K562 (cell line): ENCODE measurements around the gene PNMA8A. TPM values are rescaled to one million over a fixed set of nuclear protein-coding genes. Genes with fewer than 3 reads are reported as not detected.

ENCODE experiments used
- ATAC-seq: fragments of 200-7000 bp; cut with Tn5 transposase; 3 replicates; pipeline ENCODE4 v1.9.1; 2020; ENCODE audit warnings: moderate library complexity
- BruUV-seq: library from RNA; stranded (reverse); fragments of 400-500 nt; replicated peaks from 2 replicates; lab custom pipeline; 2021; lab: Mats Ljungman, UMichigan
- CTCF ChIA-PET: fragments of 300-600 bp; formaldehyde crosslinking; extraction: SDS; loops from one replicate; lab custom pipeline; 2021; ENCODE audit warnings: low intra/inter-chr PET ratio; lab: Yijun Ruan, JAX
- POLR2A ChIA-PET: fragments of 300-600, 350-650 bp; sonication (Branson Sonifier 250); formaldehyde crosslinking; extraction: SDS; loops from one replicate; lab custom pipeline; 2021; ENCODE audit warnings: antibody characterized with exemption, inconsistent platforms; lab: Yijun Ruan, JAX
- DNase-seq, 4 experiments: peaks; one replicate each; pipeline versions ENCODE4 v3.0.0 to v3.0.0-alpha.2; 2011 to 2018; ENCODE audit warnings: low spot score in 3 of 4, mixed read lengths in 3 of 4; ENCODE audit errors: extremely low read depth in 1 of 4
- FAIRE-seq: peaks from 2 replicates; lab custom pipeline; 2011; peaks lifted over from hg19 to GRCh38; lab: Jason Lieb, UNC
- H2AFZ ChIP-seq: 2 replicates; pipeline ENCODE4 v1.6.0; 2011; ENCODE audit warnings: low read depth, low read length, control low read depth, inconsistent platforms
- H3K27ac ChIP-seq: fragments of 200-600 bp; 3 replicates; pipeline ENCODE4 v1.8.0; 2011; ENCODE audit warnings: low read depth, mild to moderate bottlenecking, control low read depth, inconsistent platforms, low read length, moderate library complexity, mixed read lengths; ENCODE audit errors: extremely low read depth
- H3K27me3 ChIP-seq, 2 experiments: fragments of 300-600 bp in 1 of 2; 2 replicates in 1 of 2; 3 replicates in 1 of 2; pipeline versions ENCODE4 v1.6.0 to v1.8.0; 2011; ENCODE audit warnings: inconsistent platforms in 2 of 2, low read length in 2 of 2, mild to moderate bottlenecking in 1 of 2, mixed read lengths in 1 of 2, moderate library complexity in 1 of 2; ENCODE audit not compliant: control insufficient read depth in 2 of 2, insufficient read depth in 2 of 2
- H3K36me3 ChIP-seq: fragments of 300-600 bp; 3 replicates; pipeline ENCODE4 v1.8.0; 2011; ENCODE audit warnings: mild to moderate bottlenecking, low read length, inconsistent platforms; ENCODE audit not compliant: control insufficient read depth, insufficient read depth
- H3K4me1 ChIP-seq, 2 experiments: fragments of 200-600 bp in 1 of 2; replicated peaks in 1 of 2; 2 replicates in 1 of 2; 3 replicates in 1 of 2; pipeline versions ENCODE4 v1.5.1 to v1.8.0; 2011; ENCODE audit warnings: inconsistent platforms in 2 of 2, low read length in 2 of 2, mild to moderate bottlenecking in 1 of 2, mixed read lengths in 1 of 2, moderate library complexity in 1 of 2; ENCODE audit not compliant: control insufficient read depth in 2 of 2, insufficient read depth in 2 of 2
- H3K4me2 ChIP-seq: 2 replicates; pipeline ENCODE4 v1.6.1; 2011; ENCODE audit warnings: low read length, control low read depth, inconsistent platforms, mixed read lengths; ENCODE audit not compliant: insufficient read depth
- H3K4me3 ChIP-seq: fragments of 200-600 bp; sonication (generic), shearing (Covaris generic); 2 replicates; pipeline ENCODE4 v1.5.1; 2016; ENCODE audit warnings: control low read depth, inconsistent platforms
- H3K79me2 ChIP-seq: fragments of 200-600 bp; 3 replicates; pipeline ENCODE4 v1.8.0; 2011; ENCODE audit warnings: low read length, inconsistent platforms; ENCODE audit not compliant: control insufficient read depth, insufficient read depth
- H3K9ac ChIP-seq, 2 experiments: 2 replicates each; pipeline versions ENCODE4 v1.6.0 to v1.6.1; 2011; ENCODE audit warnings: low read depth in 2 of 2, low read length in 2 of 2, control low read depth in 1 of 2, inconsistent platforms in 1 of 2, mild to moderate bottlenecking in 1 of 2, mixed read lengths in 1 of 2; ENCODE audit not compliant: insufficient read depth in 1 of 2
- H3K9me1 ChIP-seq: one replicate; pipeline ENCODE4 v1.6.0; 2011; ENCODE audit warnings: inconsistent platforms, mild to moderate bottlenecking, low read length, moderate library complexity; ENCODE audit not compliant: control insufficient read depth, insufficient read depth
- H3K9me3 ChIP-seq: replicated peaks from 2 replicates; pipeline ENCODE4 v1.5.1; 2011; ENCODE audit warnings: low read depth, low read length, inconsistent platforms; ENCODE audit not compliant: control insufficient read depth, insufficient read depth
- H4K20me1 ChIP-seq: replicated peaks from 2 replicates; pipeline ENCODE4 v1.6.1; 2011; ENCODE audit warnings: low read length, inconsistent platforms, mixed read lengths; ENCODE audit not compliant: control insufficient read depth, insufficient read depth
- ARNT ChIP-seq, 2 experiments: fragments of 450-650 bp; IDR thresholded peaks; 2 replicates each; pipeline ENCODE4 v1.6.1; 2016; ENCODE audit warnings: mild to moderate bottlenecking in 1 of 2
- ATF3 ChIP-seq, 2 experiments: fragments of 450-650 bp in 1 of 2; sonication (generic) in 1 of 2; formaldehyde crosslinking in 1 of 2; IDR thresholded peaks in 1 of 2; conservative IDR thresholded peaks in 1 of 2; 2 replicates each; pipeline versions ENCODE4 v1.6.1 to v1.8.1; 2016 to 2023; ENCODE audit warnings: mild to moderate bottlenecking in 2 of 2, moderate library complexity in 2 of 2, inconsistent platforms in 1 of 2, missing genetic modification reagents in 1 of 2
- NFIC ChIP-seq: fragments of 450-650 bp; IDR thresholded peaks from 2 replicates; pipeline ENCODE4 v1.6.1; 2017; ENCODE audit warnings: mild to moderate bottlenecking, inconsistent platforms
- NR4A1 ChIP-seq, 2 experiments: fragments of 250-450 bp in 1 of 2; fragments of 450-650 bp in 1 of 2; sonication (Bioruptor Pico) in 1 of 2; IDR thresholded peaks; 2 replicates each; pipeline versions ENCODE4 v1.4.0 to v1.6.1; 2016 to 2020; ENCODE audit warnings: mild to moderate bottlenecking in 2 of 2, missing compliant biosample characterization in 1 of 2, missing genetic modification characterization in 1 of 2, moderate library complexity in 1 of 2
- PHF21A ChIP-seq: fragments of 450-650 bp; IDR thresholded peaks from 2 replicates; pipeline ENCODE4 v1.6.1; 2017; ENCODE audit warnings: low read depth, borderline replicate concordance
- RCOR1 ChIP-seq, 2 experiments: IDR thresholded peaks; 2 replicates each; pipeline ENCODE4 v1.6.1; 2012; ENCODE audit warnings: low read depth in 2 of 2, low read length in 2 of 2, borderline replicate concordance in 1 of 2, improper control_type of control experiment in 1 of 2
- RUNX1 ChIP-seq: sonication (generic); IDR thresholded peaks from 2 replicates; pipeline ENCODE4 v1.6.1; 2016; ENCODE audit warnings: antibody characterized with exemption, low read depth
- XRCC4 ChIP-seq: IDR thresholded peaks from one replicate; pipeline ENCODE4 v1.6.1; 2011; ENCODE audit not compliant: insufficient read depth, insufficient read length; ENCODE audit errors: extremely low read depth
- ZBTB5 ChIP-seq: fragments of 450-650 bp; IDR thresholded peaks from 2 replicates; pipeline ENCODE4 v1.6.1; 2017; ENCODE audit warnings: antibody characterized with exemption
- WGBS: fragments of 100-300 bp; shearing (Covaris generic); methylation state at CpG from one replicate; pipeline ENCODE4 v1.1.6; 2016; ENCODE audit warnings: low coverage, mixed read lengths; ENCODE audit not compliant: insufficient coverage; ENCODE audit errors: missing lambda C conversion rate; 5-methylcytosine and 5-hydroxymethylcytosine counted together
- in situ Hi-C: fragments of 300-500 bp; cut with MboI; formaldehyde crosslinking; loops from 4 replicates; pipeline ENCODE4 v1.15.0; 2018; ENCODE audit warnings: inconsistent platforms, mixed read lengths
- intact Hi-C: fragments of 100-400 bp; cut with micrococcal nuclease; formaldehyde crosslinking; loops from 2 replicates; pipeline ENCODE4 v1.14.2; 2022
- polyA plus RNA-seq, 8 experiments: library from polyadenylated mRNA; depleted of rRNA in 4 of 8; stranded (reverse) in 5 of 8; unstranded in 3 of 8; fragments of >200 nt; fragmentation: Nextera tagmentation in 2 of 8; fragmentation: Illumina TruSeq in 1 of 8; extraction: Ambion mirVana in 2 of 8; extraction: Trizol in 1 of 8; gene quantifications; 2 replicates each; pipeline versions ENCODE4 v1.2.1 to v1.2.3, GENCODE V29; 2011 to 2014; ENCODE audit warnings: inconsistent platforms in 1 of 8, missing spikeins in 1 of 8
- total RNA-seq, 7 experiments: library from RNA; depleted of rRNA in 6 of 7; stranded (reverse); fragments of >200 nt in 6 of 7; fragmentation: Illumina TruSeq in 2 of 7; extraction: Trizol in 2 of 7; gene quantifications; 2 replicates each; pipeline versions ENCODE4 v1.2.1 to v1.2.3, GENCODE V29; 2011 to 2021; ENCODE audit warnings: low replicate concordance in 1 of 7

The PNMA8A gene
- total and polyA plus RNA-seq, 9 of the 15 experiments (the other 6 are each of a cell fraction or from before 2014, with no cell fraction given): 6.6 to 23.8 (median 14.9) TPM

- in situ Hi-C loops: no loop called here
- H2AFZ ChIP-seq: no peak overlapping the region
- TF ChIP-seq NFIC (peak; percentile 50; the same call in 1 of the 2 replicates), NR4A1 (CRISPR knock-in tag; IDR thresholded peaks at IDR 0.05) (no peak), NR4A1 (tag; IDR thresholded peaks at IDR 0.05) (no peak), ARNT (IDR thresholded peaks at IDR 0.05) (no peak), PHF21A (peak; percentile 49; the same call in 1 of the 2 replicates), XRCC4 (no peak), RUNX1 (no peak), ATF3 (IDR thresholded peaks at IDR 0.05) (peak; percentile 10; the same call in 1 of the 2 replicates), ATF3 (CRISPR knock-in tag; conservative IDR thresholded peaks at IDR 0.05) (no peak), ZBTB5 (no peak), RCOR1 (IDR thresholded peaks at IDR 0.05; ENCODE audit: borderline replicate concordance in 1 of 2, low read depth in 2 of 2, low read length in 2 of 2) (0 out of 4 replicates have a peak, but pooled peaks of 1 of the 2 experiments have one; percentile 48)
These were observed 28.4 kb downstream of the PNMA8A start for GRCh38 chr19:46442808-46443450.

More at GRCh38 chr19:46442808-46443450, 28.4 kb downstream of the PNMA8A start:
- no TSS peak for BruUV-seq
- DNase-seq (no peak), FAIRE-seq (peak; percentile 29), ATAC-seq (no peak)
- Histone ChIP-seq H3K27me3 (peaks cover 7 to 28% of the 10 kb centered on the region in 2 experiments), H3K27ac (no peak overlapping the region), H3K4me2 (no peak overlapping the region), H4K20me1 (no peaks in the 10 kb centered on the region), H3K9me1 (no peaks in the 10 kb centered on the region), H3K9me3 (no peaks in the 10 kb centered on the region), H3K4me1 (no peaks in the 10 kb centered on the region), H3K9ac (no peak overlapping the region), H3K4me3 (no peak overlapping the region), H3K79me2 (no peaks in the 10 kb centered on the region), H3K36me3 (no peaks in the 10 kb centered on the region)
- CTCF ChIA-PET: interaction anchor here (1.1 kb wide), 1 partner anchor 45 kb away, joined by 5 read pairs; no protein-coding TSS in a partner anchor
- intact Hi-C loops: no loop called here
- POLR2A ChIA-PET: no interaction called here
- WGBS: 26% methylated on average over 8 of the region's 8 CpGs
